GM12878 (cell line): Measurements from ENCODE around the gene GUCY2D. TPM values are rescaled to one million over a fixed set of nuclear protein-coding genes. Genes with fewer than 3 reads are reported as not detected.

ENCODE experiments used
- ATAC-seq: fragments of 200-7000 bp; cut with Tn5 transposase; 3 replicates; pipeline ENCODE4 v1.9.1; 2020; ENCODE audit warnings: mild to moderate bottlenecking, moderate library complexity
- BruUV-seq: library from RNA; stranded (reverse); fragments of 400-500 nt; replicated peaks from 2 replicates; lab custom pipeline; 2021; lab: Mats Ljungman, UMichigan
- CTCF ChIA-PET: fragments of 300-600 bp; sonication (Branson Sonifier 250); formaldehyde crosslinking; extraction: SDS; loops from one replicate; lab custom pipeline; 2021; ENCODE audit warnings: inconsistent platforms; lab: Yijun Ruan, JAX
- POLR2A ChIA-PET: fragments of 350-600 bp; formaldehyde crosslinking; extraction: SDS; loops from one replicate; lab custom pipeline; 2021; ENCODE audit warnings: inconsistent platforms; lab: Charles Lee
- RAD21 ChIA-PET: fragments of 300-600 bp; sonication (Branson Sonifier 250); formaldehyde crosslinking; loops from one replicate; lab custom pipeline; 2023; ENCODE audit warnings: antibody characterized with exemption; ENCODE audit not compliant: unreplicated experiment; lab: Charles Lee
- SMC1A ChIA-PET: fragments of 300-600 bp; sonication (Branson Sonifier 250); formaldehyde crosslinking; loops from one replicate; lab custom pipeline; 2023; ENCODE audit not compliant: unreplicated experiment, uncharacterized antibody; lab: Charles Lee
- DNase-seq: peaks from one replicate; pipeline ENCODE4 v3.0.0-alpha.2; 2011; ENCODE audit warnings: low read depth, low spot score
- FAIRE-seq: peaks from 3 replicates; lab custom pipeline; 2011; peaks lifted over from hg19 to GRCh38; lab: Jason Lieb, UNC
- H2AFZ ChIP-seq: 2 replicates; pipeline ENCODE4 v1.6.0; 2011; ENCODE audit warnings: low read depth, low read length, control low read depth; ENCODE audit not compliant: control insufficient read depth
- H3K27ac ChIP-seq: 2 replicates; pipeline ENCODE4 v1.5.1; 2011; ENCODE audit warnings: control low read depth; ENCODE audit not compliant: control insufficient read depth, insufficient read depth
- H3K27me3 ChIP-seq, 2 experiments: replicated peaks in 1 of 2; 2 replicates each; pipeline versions ENCODE4 v1.6.0 to v1.6.1; 2011; ENCODE audit warnings: low read length in 1 of 2; ENCODE audit not compliant: control insufficient read depth in 2 of 2, insufficient read depth in 2 of 2
- H3K36me3 ChIP-seq, 2 experiments: 2 replicates each; pipeline ENCODE4 v1.5.1; 2011; ENCODE audit warnings: low read length in 1 of 2; ENCODE audit not compliant: control insufficient read depth in 2 of 2, insufficient read depth in 2 of 2
- H3K4me1 ChIP-seq: 2 replicates; pipeline ENCODE4 v1.6.1; 2011; ENCODE audit warnings: mild to moderate bottlenecking, low read length, moderate library complexity, mixed read lengths; ENCODE audit not compliant: control insufficient read depth, insufficient read depth
- H3K4me2 ChIP-seq: 2 replicates; pipeline ENCODE4 v1.6.0; 2011; ENCODE audit warnings: control low read depth; ENCODE audit not compliant: control insufficient read depth, insufficient read depth
- H3K4me3 ChIP-seq: fragments of 200-600 bp; sonication (generic); 2 replicates; pipeline ENCODE4 v1.5.1; 2016
- H3K79me2 ChIP-seq: 2 replicates; pipeline ENCODE4 v1.6.0; 2011; ENCODE audit warnings: low read length; ENCODE audit not compliant: control insufficient read depth, insufficient read depth
- H3K9ac ChIP-seq: 2 replicates; pipeline ENCODE4 v1.8.0; 2011; ENCODE audit warnings: low read length, control low read depth, mixed read lengths; ENCODE audit not compliant: control insufficient read depth, insufficient read depth
- H3K9me3 ChIP-seq: replicated peaks from 3 replicates; pipeline ENCODE4 v1.5.1; 2011; ENCODE audit warnings: mild to moderate bottlenecking, low read length; ENCODE audit not compliant: control insufficient read depth, insufficient read depth
- H4K20me1 ChIP-seq: 2 replicates; pipeline ENCODE4 v1.6.0; 2011; ENCODE audit not compliant: control insufficient read depth, insufficient read depth
- BHLHE40 ChIP-seq, 2 experiments: fragments of 450-650 bp in 1 of 2; IDR thresholded peaks; 2 replicates each; pipeline ENCODE4 v1.6.1; 2011 to 2017; ENCODE audit warnings: low read depth in 2 of 2, borderline replicate concordance in 1 of 2, improper control_type of control experiment in 1 of 2, low read length in 1 of 2, mild to moderate bottlenecking in 1 of 2
- CBX3 ChIP-seq: fragments of 200-600 bp; sonication (generic); IDR thresholded peaks from 2 replicates; pipeline ENCODE4 v1.6.1; 2016; ENCODE audit warnings: low read depth, borderline replicate concordance
- E2F4 ChIP-seq: IDR thresholded peaks from 2 replicates; pipeline ENCODE4 v1.6.1; 2012; ENCODE audit warnings: low read depth, low read length, improper control_type of control experiment
- IRF5 ChIP-seq: fragments of 450-650 bp; IDR thresholded peaks from 2 replicates; pipeline ENCODE4 v1.6.1; 2017; ENCODE audit warnings: borderline replicate concordance
- KDM1A ChIP-seq: fragments of 200-600 bp; sonication (generic); IDR thresholded peaks from 2 replicates; pipeline ENCODE4 v1.6.1; 2016; ENCODE audit warnings: borderline replicate concordance
- NFYA ChIP-seq: IDR thresholded peaks from 2 replicates; pipeline ENCODE4 v1.6.1; 2011; ENCODE audit warnings: low read depth, mild to moderate bottlenecking, low read length, improper control_type of control experiment, borderline replicate concordance
- RBBP5 ChIP-seq: fragments of 200-600 bp; sonication (generic); conservative IDR thresholded peaks from 2 replicates; pipeline ENCODE4 v1.6.1; 2016
- RELA ChIP-seq: fragments of 450-650 bp; IDR thresholded peaks from 2 replicates; pipeline ENCODE4 v1.8.0; 2014; ENCODE audit warnings: borderline replicate concordance; ENCODE audit not compliant: partially characterized antibody
- SMAD5 ChIP-seq: IDR thresholded peaks from 2 replicates; pipeline ENCODE4 v1.6.1; 2016; ENCODE audit warnings: antibody characterized with exemption, low read depth
- ZNF24 ChIP-seq: fragments of 450-650 bp; IDR thresholded peaks from 2 replicates; pipeline ENCODE4 v1.6.1; 2017; ENCODE audit warnings: antibody characterized with exemption, mild to moderate bottlenecking
- WGBS: methylation state at CpG from one replicate; pipeline ENCODE4 v1.1.6; 2016; ENCODE audit warnings: low lambda C conversion rate; ENCODE audit not compliant: insufficient replicate concordance, insufficient coverage; ENCODE audit errors: missing lambda C conversion rate; 5-methylcytosine and 5-hydroxymethylcytosine counted together
- in situ Hi-C: fragments of 300-500 bp; cut with MboI; formaldehyde crosslinking; loops from 9 replicates; pipeline ENCODE4 v1.14.3; 2018; ENCODE audit warnings: mixed read lengths
- intact Hi-C: fragments of 100-400 bp; cut with micrococcal nuclease; formaldehyde crosslinking; loops from one replicate; pipeline ENCODE4 v1.14.2; 2022; ENCODE audit not compliant: unreplicated experiment
- polyA plus RNA-seq, 11 experiments: library from polyadenylated mRNA; depleted of rRNA in 4 of 11; unstranded in 6 of 11; stranded (reverse) in 5 of 11; fragments of >200 nt; fragmentation: Nextera tagmentation in 4 of 11; fragmentation: Illumina TruSeq in 1 of 11; extraction: Ambion mirVana in 4 of 11; extraction: Trizol in 1 of 11; gene quantifications; 1 replicate in 1 of 11; 2 replicates in 10 of 11; pipeline versions ENCODE4 v1.2.1 to v1.2.3, GENCODE V29; 2011 to 2016; ENCODE audit warnings: inconsistent platforms in 2 of 11, missing spikeins in 2 of 11, low read depth in 1 of 11
- total RNA-seq, 4 experiments: library from RNA; depleted of rRNA in 3 of 4; stranded (reverse); fragments of >200 nt in 3 of 4; fragmentation: Illumina TruSeq in 1 of 4; extraction: Trizol in 1 of 4; gene quantifications; 2 replicates each; pipeline versions ENCODE4 v1.2.1 to v1.2.3, GENCODE V29; 2013 to 2021
- TF ChIP-seq, protein P1 (sequence below): fragments of 450-650 bp; formaldehyde crosslinking; IDR thresholded peaks from 2 replicates; pipeline ENCODE4 v1.4.0; 2022; ENCODE audit warnings: mild to moderate bottlenecking, moderate library complexity

The GUCY2D gene
- total and polyA plus RNA-seq, 10 of the 15 experiments (the other 5 are each of a cell fraction or from before 2014, with no cell fraction given), result not detected

GRCh38 chr17:8015236-8015956 is 13.0 kb downstream of the GUCY2D start:
- H3K4me2 ChIP-seq, result no peak overlapping the region
- ChIA-PET CTCF (interaction anchor here (1.0 to 4.7 kb wide), 4 partner anchors 14 to 42 kb away, joined by 3 to 77 read pairs (median 6); partner anchors contain the start of gene ALOX15B), POLR2A (no interaction called here), SMC1A (interaction anchor here (1.2 to 3.8 kb wide), 2 partner anchors 26 to 42 kb away, joined by 3 to 30 read pairs; no protein-coding TSS in a partner anchor), RAD21 (interaction anchor here (1.1 kb wide), 1 partner anchor 42 kb away, joined by 3 read pairs; no protein-coding TSS in a partner anchor)
- H3K4me1 ChIP-seq, result no peaks in the 10 kb centered on the region
- H3K9ac ChIP-seq, result no peak overlapping the region
- in situ Hi-C loops (no loop called here), intact Hi-C loops (loop anchor here (5.0 kb wide), 1 partner anchor 42 kb away; no protein-coding TSS in a partner anchor)
- BruUV-seq, result no TSS peak
- TF ChIP-seq SMAD5, result no peak
- TF ChIP-seq NFYA, result no peak
- no peak for TF ChIP-seq ZNF24
- no peak for TF ChIP-seq IRF5
- no peak for TF ChIP-seq CBX3
- TF ChIP-seq, protein P1, sequence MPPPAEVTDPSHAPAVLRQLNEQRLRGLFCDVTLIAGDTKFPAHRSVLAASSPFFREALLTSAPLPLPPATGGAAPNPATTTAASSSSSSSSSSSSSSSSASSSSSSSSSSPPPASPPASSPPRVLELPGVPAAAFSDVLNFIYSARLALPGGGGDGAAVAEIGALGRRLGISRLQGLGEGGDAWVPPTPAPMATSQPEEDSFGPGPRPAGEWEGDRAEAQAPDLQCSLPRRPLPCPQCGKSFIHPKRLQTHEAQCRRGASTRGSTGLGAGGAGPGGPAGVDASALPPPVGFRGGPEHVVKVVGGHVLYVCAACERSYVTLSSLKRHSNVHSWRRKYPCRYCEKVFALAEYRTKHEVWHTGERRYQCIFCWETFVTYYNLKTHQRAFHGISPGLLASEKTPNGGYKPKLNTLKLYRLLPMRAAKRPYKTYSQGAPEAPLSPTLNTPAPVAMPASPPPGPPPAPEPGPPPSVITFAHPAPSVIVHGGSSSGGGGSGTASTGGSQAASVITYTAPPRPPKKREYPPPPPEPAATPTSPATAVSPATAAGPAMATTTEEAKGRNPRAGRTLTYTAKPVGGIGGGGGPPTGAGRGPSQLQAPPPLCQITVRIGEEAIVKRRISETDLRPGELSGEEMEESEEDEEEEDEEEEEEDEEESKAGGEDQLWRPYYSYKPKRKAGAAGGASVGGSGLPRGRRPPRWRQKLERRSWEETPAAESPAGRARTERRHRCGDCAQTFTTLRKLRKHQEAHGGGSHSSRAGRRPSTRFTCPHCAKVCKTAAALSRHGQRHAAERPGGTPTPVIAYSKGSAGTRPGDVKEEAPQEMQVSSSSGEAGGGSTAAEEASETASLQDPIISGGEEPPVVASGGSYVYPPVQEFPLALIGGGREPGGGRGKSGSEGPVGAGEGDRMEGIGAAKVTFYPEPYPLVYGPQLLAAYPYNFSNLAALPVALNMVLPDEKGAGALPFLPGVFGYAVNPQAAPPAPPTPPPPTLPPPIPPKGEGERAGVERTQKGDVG (CRISPR knock-in tag), result no peak
- no peak for TF ChIP-seq BHLHE40 (IDR thresholded peaks at IDR 0.05; ENCODE audit: borderline replicate concordance in 1 of 2, low read depth in 2 of 2, low read length in 1 of 2)
- TF ChIP-seq KDM1A, result no peak
- TF ChIP-seq RBBP5, result no peak
- no peak for TF ChIP-seq E2F4
- TF ChIP-seq RELA, result no peak
- H2AFZ ChIP-seq, result no peak overlapping the region
- H3K9me3 ChIP-seq, result no peaks in the 10 kb centered on the region
- H4K20me1 ChIP-seq, result no peaks in the 10 kb centered on the region
- DNase-seq (no peak), ATAC-seq (no peak), FAIRE-seq (no peak)
- peaks cover 0 to 3% of the 10 kb centered on the region in 2 experiments; a peak in 3 of 4 replicates for H3K27me3 ChIP-seq
- 67% methylated on average over 44 of the region's 44 CpGs for WGBS
- H3K27ac ChIP-seq, result no peak overlapping the region
- H3K79me2 ChIP-seq, result no peaks in the 10 kb centered on the region
- no peaks in the 10 kb centered on the region for H3K36me3 ChIP-seq
- H3K4me3 ChIP-seq, result no peak overlapping the region
